HG03575 (cell line): ENCODE results near the gene PRR13.

Experiments used
- ATAC-seq: cut with Tn5 transposase; IDR thresholded peaks from one replicate; pipeline ENCODE4 v1.9.1; 2021; ENCODE audit not compliant: unreplicated experiment, insufficient number of reproducible peaks, low FRiP score; ENCODE audit errors: extremely low read depth

Gene PRR13

DNA sequence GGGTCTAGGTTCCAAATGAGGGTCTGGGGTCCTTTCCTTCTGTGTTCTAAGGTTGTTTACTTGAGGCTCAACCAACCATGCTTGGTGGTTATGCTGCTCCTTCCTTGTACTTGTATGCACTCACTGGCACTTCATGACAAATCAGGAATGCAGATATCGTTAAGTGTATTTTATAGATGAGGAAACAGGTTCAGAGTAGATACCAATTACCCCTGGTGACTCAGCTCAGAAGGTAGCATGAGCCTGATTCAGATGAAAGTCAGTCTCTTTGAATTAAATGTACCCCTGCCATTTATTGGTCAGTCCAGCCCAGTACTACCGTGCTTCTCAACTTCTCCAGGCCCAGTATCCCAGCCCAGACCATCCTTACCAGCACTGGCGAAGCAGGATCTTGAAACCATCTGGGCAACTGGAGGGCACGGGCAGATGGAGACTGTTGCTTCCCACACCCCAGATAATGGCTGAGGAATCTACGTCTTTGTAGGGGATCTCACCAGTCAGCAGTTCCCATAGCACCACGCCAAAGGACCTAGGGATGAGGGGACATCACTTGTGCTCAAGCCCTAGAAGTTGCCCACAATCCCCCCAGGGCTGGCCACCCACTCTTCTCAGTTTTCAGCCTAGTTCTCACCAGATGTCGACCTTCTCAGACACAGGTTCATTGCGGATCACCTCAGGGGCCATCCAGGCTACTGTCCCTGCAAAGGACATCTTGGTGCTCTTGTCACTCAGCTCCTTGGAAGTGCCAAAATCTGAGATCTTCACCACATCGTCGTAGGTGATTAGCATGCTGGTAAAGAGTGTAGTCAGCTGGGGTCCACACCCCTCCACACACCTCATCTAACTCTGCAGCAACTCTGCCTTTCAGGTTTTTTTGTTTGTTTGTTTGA, 43.4 kb downstream of the PRR13 start:
- ATAC-seq: no peak

DNA sequence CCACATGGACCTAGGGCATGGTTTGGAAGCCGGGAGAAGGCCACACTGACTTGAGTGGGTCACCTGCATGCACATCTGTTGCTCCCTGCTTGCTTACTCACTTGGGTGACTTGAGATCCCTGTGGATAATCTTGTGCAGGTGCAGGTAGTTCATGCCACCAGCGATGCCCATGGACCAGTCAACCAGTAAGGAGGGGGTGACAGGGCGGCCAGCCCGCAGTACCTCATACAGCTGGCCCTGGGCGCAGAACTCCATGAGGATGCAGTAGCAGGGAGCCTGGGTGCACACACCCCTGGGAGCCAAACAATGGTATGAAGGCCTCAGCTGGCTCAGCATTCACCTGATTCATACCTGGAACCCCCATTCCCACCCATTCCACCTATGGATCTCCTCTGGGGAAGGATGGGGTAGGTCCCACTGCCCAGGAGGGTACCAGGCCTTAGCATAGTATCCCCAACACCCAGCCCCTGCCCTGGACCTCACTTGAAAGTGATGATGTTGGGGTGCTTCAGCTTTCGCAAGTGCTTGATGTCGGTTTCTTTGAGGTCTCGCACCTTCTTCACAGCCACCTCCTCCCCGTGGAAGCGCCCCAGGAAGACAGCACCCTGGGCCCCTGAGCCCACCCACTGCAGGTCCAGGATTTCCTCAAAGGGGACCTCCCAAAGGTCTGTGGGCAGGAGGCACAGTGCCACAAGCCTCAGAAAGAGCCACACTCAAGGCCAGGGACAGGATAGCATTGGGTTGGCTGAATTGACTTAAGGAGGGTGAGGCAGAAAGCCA, 44.6 kb downstream of the PRR13 start:
- no peak for ATAC-seq

DNA sequence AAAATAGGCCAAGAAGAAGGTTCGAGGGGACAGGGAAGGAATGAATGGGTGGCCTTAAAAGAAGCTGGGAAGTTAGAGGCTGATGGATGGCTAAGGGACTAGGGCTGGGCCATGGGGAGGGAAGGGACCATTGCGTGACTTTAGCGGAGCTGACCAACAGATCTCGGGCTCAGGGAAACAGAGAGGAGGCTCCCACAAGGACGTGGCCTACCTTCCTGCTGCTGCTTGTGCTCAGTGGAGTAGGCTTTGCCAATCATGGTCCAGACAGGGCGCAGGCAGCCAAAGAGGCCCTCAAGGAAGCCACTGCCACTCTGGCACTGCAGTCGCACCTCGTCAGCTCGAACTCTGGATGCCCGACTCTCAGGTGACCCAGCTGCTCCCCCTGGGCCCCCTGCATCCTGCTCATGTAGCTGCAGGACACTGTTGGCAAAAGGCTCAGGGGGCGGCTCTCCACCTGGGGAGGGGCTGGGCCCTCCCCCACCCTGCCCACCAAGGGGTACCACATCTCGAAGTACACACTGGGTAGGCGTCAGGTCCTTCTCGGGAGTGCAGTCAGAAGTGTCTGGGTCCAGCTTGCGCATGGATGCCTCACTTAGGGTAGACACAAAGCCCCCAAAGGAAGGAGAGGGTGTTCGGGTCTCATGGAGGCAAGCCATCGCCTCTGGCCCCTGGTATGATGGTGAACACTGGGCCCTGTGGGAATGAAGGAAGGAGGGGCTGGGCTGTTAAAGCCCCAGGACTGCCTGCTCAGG, 45.4 kb downstream of the PRR13 start:
- no peak for ATAC-seq

DNA sequence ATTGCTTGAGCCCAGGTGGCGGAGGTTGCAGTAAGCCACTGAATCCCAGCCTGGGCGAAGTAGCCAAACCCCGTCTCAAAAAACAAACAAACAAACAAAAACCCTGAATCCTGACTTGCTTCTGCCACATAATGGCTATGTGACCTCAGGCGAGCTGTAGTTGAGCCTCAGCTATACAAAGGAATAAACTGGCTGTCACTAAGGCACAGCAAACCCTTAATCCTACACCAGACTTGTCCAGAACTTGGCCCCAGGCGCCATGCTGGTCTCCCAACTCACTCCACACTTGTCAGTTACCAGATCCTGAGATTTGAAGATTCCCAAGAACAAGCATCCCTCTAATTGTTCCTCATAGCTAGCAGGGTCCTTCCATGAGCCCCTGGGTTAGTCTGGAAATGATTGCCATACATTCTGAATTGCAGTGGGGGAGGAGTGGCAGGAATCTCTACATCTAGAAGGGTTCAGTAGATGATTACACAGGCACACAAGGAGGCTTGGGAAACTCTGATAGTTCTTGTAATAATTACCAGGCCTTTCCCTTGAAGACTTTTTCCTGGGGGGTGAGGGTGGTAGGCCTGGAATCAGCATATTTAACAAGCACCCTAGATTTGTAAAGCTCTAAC, 47.8 kb downstream of the PRR13 start:
- ATAC-seq: no peak

DNA sequence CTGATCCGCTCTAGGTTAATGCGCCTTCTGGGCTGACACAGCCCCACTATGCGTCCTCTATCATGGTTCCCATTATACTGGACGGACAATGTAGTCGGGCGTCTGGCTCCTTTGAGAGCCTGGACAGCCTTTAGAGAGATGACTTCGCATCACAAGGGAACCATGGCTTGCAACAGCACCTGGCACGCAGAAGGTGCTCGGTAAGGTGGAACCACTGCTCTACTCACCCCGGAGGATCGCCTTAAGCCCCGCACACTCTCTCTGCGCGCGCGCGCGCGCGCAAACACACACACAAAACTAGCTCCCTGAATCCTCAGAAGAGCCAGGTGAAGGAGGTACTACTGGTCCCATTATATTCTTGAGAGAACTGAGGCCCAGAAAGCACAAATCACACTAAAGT, 50.7 kb downstream of the PRR13 start:
- ATAC-seq: no peak

DNA sequence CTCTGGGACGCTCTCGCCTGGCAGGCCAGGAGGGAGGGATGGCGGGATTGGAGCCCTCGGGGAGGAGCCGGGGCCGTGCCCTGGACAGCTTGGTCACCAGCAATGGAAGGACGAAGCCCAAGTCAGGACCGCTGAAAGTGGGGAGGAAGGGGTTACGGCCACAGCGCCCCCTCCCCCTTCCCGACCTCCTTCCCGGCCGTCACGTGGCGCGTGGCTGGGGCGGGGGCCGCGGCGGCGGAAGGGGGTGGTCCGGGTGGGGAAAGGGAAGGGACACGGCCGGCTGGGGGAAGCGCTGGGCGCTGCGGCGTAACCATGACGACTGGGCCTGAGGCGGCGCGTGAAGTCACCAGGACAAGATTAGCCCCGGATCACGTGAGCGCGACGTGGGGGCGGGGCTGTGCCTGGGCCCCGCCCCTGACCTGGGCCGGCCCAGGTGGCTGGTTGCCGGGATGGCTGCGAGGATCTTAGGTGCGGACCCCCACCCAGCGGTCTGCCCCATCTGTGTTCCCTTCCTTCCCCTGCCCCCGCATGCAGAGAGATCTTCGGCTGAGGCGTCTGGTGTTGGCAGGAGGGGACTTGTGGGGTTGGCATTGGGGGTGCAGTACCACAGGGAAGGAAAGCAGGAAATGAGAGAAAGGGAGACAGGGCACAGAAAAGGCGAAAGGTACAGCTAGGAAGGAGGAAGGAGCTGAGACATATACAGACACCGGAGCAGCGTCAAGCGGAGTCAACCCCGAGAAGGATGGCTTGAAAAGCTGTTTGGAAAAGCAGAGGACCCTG, 51.5 kb downstream of the PRR13 start:
- ATAC-seq: no peak

DNA sequence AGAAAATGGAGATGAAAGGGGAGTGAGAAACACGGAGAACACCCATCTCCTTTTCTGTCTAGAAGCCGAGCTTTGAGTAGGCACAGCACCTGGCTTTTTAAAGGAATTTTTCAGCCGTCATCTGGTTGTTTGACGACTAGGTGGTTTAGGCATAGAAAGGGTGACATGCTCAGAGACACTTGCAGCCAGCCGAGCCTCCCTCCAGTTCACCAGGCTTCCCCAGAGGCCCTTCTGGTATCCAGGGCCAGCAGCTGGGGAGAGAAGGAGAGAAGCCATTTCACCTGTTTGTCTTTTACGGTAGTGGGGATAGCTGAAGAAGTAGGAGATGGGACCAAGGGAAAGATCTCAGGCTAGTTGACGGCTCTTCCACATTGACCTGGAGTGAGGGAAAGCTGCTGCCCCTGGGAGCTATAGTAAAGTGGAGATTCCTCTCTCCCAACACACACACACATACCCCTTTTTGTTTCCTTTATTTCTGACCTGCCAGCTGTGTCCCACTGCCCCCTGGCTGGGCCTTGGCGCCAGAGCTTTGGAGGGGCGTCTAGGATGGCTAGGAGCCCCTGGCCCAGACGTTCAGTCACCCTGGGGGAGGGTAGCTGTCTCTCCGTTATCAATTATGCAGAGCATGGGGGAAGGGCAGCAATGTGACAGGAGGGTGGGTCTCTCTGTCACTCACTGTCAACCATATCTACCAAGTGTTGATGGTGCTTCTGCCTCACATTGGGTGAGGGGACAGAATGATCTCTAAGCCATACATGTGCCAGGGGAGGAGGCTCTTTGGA, 52.3 kb downstream of the PRR13 start:
- ATAC-seq: no peak
